GM19395 (cell line): Measurements from ENCODE around the gene GJA4.
"Not testable (repeated sequence)": the region's sequence is repeated elsewhere in the genome, so short reads cannot be mapped to it uniquely, and the experiment has no call there.

Source experiments
- ATAC-seq: cut with Tn5 transposase; IDR thresholded peaks from one replicate; pipeline ENCODE4 v1.9.1; 2021; ENCODE audit warnings: mild to moderate bottlenecking, moderate library complexity; ENCODE audit not compliant: unreplicated experiment

The GJA4 gene

GRCh38 chr1:34768856-34769255 is 23.9 kb upstream of the GJA4 start:
- no peak for ATAC-seq

DNA sequence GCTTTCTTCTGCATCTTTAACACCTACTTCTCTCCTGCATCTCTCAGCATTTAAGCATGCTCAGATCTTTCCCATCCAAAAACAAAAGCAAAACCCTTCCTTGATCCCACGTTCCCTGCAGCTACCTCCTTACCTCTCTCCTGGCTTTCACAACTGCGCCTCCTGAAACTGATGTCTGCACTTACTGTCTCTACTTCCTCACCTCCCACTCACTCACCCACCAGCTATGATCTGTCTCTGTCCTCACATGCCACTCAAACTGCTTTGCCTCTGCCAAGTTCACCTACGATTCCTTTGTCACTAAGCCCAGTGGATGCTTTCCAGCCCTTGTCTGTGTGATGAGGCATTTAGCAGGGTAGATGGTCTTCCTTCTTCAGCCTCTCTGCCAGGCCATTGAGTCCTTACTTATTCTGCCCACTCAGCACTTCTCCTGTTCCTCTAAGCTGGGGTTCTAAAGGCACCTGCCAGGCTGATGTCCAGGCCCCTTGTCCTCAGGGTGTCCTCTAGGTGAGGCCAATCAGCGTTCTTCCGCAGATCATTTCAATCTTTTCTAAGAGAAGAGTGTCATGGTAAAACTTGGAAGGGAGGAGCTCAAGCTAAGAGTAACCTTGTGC is 21.8 kb upstream of the GJA4 start:
- ATAC-seq: no peak

GRCh38 chr1:34771573-34772371 is 21.0 kb upstream of the GJA4 start:
- no peak for ATAC-seq

DNA sequence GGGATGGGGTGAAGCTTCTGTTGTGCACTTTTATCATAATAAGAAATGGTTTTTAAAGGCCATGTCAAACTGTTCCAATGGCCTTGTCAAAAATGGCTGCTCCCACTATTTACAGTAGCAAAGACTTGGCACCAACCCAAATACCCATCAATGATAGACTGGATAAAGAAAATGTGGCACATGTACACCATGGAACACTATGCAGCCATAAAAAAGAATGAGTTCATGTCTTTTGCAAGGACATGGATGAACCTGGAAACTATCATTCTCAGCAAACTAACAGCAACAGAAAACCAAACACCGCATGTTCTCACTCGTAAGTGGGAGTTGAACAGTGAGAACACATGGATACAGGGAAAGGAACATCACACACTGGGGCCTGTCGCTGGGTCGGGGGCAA is 19.7 kb upstream of the GJA4 start:
- ATAC-seq: not testable (repeated sequence)

GRCh38 chr1:34774957-34775356 is 17.8 kb upstream of the GJA4 start:
- ATAC-seq: no peak

- no peak for ATAC-seq
These were observed 15.9 kb upstream of the GJA4 start for GRCh38 chr1:34776911-34777310.

- no peak for ATAC-seq
These were observed 15.1 kb upstream of the GJA4 start for GRCh38 chr1:34777519-34778321.

GRCh38 chr1:34778381-34778780 is 14.4 kb upstream of the GJA4 start:
- no peak for ATAC-seq

DNA sequence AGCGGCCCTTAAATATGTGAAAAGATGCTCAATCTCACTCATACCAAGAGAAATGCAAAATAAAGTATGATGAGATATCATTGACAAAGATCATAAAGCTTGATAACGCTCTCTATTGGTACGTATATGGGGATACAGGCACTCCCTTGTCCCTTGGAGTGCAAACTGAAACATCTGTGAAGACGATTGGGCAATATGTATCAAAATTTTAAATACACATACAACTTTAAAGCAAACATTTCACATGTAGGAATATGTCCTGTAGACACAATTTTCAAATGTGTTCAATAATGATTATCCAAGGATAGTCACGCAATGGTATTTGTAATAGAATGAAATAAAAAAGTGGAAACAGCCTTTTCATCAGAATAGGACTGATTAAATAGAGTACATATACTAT is 13.8 kb upstream of the GJA4 start:
- ATAC-seq: no peak

GRCh38 chr1:34779526-34779925 is 13.3 kb upstream of the GJA4 start:
- no peak for ATAC-seq

- ATAC-seq: no peak
These were observed 12.8 kb upstream of the GJA4 start for GRCh38 chr1:34779962-34780361.

GRCh38 chr1:34780528-34780927 is 12.3 kb upstream of the GJA4 start:
- no peak for ATAC-seq

DNA sequence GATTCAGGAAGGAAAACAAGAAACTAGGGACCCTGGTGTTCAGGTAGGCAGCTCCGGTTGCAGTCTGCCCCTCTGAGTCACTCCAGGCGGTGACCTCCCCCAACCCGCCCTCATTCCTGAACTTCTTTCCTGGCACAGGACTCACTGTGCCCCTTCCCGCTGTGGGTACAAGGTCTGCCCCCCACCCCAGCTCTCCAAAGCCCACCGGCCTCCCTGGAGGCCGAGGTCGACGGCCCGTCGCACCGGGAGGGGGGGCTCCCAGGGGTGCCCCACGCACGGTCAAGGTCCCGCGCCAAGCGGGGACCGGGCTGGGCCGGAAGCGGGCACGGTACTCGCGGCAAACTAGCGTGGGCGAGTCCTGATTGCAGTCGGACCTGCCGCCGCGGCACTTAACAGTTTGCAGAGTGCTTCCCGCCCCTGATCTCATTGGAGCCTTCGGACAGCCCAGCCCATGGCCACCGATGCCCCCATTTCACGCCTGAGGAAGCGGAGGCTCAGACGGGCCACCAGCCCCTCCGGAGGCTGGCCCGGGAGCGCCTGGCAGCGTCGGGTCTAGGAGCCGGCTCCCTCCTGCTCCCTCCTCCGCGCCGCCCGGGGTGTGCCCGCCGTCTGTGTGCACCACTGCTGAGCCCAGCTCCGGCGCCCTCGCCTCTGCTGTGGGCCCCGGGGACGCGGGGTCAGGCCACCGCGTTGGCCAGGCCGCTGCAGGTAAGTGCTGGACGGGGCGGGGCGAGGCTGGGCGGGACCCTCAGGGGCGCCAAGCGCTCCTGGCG is 11.5 kb upstream of the GJA4 start, which contains the start of gene GJB3:
Gene GJB3, plus strand, starts transcription at position 144 of the 773 bp plus-strand sequence. CDS start 3,549 bp downstream, outside the sequence.
- ATAC-seq: no peak

GRCh38 chr1:34781844-34782391 is 10.9 kb upstream of the GJA4 start:
- no peak for ATAC-seq

- no peak for ATAC-seq
These were observed 8.0 kb upstream of the GJA4 start for GRCh38 chr1:34784751-34785221.

GRCh38 chr1:34785231-34785874 is 7.4 kb upstream of the GJA4 start:
- no peak for ATAC-seq

GRCh38 chr1:34785875-34786470 is 6.8 kb upstream of the GJA4 start:
- ATAC-seq: no peak

DNA sequence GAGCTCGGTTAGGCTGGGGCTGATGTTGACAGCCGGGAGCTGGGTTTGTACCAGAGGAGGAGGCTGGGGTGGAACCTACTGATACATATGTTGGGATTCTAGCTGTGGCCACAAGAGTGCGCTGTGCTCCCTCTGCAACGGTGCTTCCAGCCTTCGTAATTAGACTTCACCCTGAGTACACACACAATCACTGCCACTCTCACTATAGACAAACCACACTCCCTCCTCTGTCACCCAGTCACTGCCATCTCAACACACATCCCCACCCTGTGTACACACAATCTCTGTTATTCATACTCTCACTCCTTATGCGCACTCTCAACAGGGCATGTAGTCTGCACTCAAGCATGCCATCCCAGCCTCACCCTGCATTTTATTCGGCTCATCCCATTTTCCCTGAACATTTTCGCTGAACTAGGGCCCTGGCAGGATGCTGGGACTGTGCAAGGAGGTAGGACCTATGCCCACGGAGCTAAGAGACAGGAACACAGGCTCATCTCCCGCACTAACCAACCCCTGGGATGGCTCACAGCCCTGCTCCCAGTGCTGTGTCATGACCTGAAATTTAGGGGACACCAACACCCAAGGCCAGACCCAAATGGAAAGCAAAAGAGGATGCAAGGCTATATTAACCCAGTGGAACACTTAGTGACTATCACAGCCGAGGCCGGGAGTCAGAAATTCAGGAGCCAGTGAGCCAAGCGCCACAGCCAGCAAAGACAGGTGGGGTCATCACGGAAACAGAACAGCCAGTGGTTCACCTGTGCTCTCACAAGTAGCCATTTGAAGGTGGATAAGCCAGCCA is 6.1 kb upstream of the GJA4 start:
- ATAC-seq: no peak
